Mesothelial cell of epicardium (in vitro differentiated cells): ENCODE measurements around the gene ADM2. TPM values are rescaled to one million over a fixed set of nuclear protein-coding genes. Genes with fewer than 3 reads are reported as not detected.

Experiments
- DNase-seq, 2 experiments: peaks; one replicate each; pipeline ENCODE4 v3.0.0; 2021; ENCODE audit warnings: low spot score in 2 of 2; ENCODE audit not compliant: unreplicated experiment in 2 of 2
- H3K27ac Mint-ChIP-seq: 2 replicates; pipeline ENCODE4 v1.8.0; 2021; ENCODE audit warnings: mixed read lengths
- H3K27me3 Mint-ChIP-seq: 2 replicates; pipeline ENCODE4 v1.8.0; 2021; ENCODE audit warnings: low read depth, mixed read lengths
- H3K36me3 Mint-ChIP-seq: 2 replicates; pipeline ENCODE4 v1.8.0; 2021; ENCODE audit warnings: mixed read lengths
- H3K4me1 Mint-ChIP-seq: 2 replicates; pipeline ENCODE4 v1.8.0; 2021; ENCODE audit warnings: mixed read lengths
- H3K4me3 Mint-ChIP-seq: 2 replicates; pipeline ENCODE4 v1.8.0; 2021; ENCODE audit warnings: mild to moderate bottlenecking, moderate library complexity, mixed read lengths
- H3K9me3 Mint-ChIP-seq: 2 replicates; pipeline ENCODE4 v1.8.0; 2021; ENCODE audit warnings: mixed read lengths
- total RNA-seq: library from RNA; stranded (reverse); gene quantifications from 3 replicates; pipeline ENCODE4 v1.2.1, GENCODE V29; 2021
- TF ChIP-seq, protein P1 (sequence below): fragments of 200-600 bp; sonication (generic); IDR thresholded peaks from one replicate; pipeline ENCODE4 v1.5.0; 2021; ENCODE audit warnings: antibody characterized with exemption; ENCODE audit not compliant: unreplicated experiment

The ADM2 gene
- total RNA-seq, 1 donor from 2014 or later = 1.4 TPM

DNA sequence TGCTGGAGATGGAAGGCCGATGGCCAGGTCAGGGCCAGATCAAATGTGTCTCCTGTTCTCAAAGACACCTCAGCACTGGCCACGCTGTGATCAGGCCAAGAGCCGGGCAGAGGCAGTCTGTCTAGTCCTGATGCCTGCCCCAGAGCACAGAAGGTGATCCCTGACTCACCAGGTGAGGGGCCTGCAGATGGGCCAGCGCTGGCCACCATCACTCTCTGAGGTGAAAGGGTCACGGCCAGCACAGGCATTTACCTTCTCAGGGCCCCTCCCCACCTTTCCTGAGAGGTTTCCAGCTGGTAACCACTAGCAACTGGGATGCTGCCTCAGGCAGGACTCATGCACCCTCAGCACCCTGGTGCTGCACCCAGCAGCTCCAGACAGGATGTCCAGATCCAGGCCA lies 9.4 kb upstream of the ADM2 start:
- peak overlapping the region; percentile 16 for H3K27ac Mint-ChIP-seq
- TF ChIP-seq, protein P1, sequence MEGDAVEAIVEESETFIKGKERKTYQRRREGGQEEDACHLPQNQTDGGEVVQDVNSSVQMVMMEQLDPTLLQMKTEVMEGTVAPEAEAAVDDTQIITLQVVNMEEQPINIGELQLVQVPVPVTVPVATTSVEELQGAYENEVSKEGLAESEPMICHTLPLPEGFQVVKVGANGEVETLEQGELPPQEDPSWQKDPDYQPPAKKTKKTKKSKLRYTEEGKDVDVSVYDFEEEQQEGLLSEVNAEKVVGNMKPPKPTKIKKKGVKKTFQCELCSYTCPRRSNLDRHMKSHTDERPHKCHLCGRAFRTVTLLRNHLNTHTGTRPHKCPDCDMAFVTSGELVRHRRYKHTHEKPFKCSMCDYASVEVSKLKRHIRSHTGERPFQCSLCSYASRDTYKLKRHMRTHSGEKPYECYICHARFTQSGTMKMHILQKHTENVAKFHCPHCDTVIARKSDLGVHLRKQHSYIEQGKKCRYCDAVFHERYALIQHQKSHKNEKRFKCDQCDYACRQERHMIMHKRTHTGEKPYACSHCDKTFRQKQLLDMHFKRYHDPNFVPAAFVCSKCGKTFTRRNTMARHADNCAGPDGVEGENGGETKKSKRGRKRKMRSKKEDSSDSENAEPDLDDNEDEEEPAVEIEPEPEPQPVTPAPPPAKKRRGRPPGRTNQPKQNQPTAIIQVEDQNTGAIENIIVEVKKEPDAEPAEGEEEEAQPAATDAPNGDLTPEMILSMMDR = no peak
- peak overlapping the region; percentile 26 for H3K4me3 Mint-ChIP-seq
- H3K27me3 Mint-ChIP-seq = no peaks in the 10 kb centered on the region
- no peaks in the 10 kb centered on the region for H3K9me3 Mint-ChIP-seq
- DNase-seq = no peak
- H3K4me1 Mint-ChIP-seq = peaks cover 33% of the 10 kb centered on the region
- H3K36me3 Mint-ChIP-seq = no peaks in the 10 kb centered on the region

DNA sequence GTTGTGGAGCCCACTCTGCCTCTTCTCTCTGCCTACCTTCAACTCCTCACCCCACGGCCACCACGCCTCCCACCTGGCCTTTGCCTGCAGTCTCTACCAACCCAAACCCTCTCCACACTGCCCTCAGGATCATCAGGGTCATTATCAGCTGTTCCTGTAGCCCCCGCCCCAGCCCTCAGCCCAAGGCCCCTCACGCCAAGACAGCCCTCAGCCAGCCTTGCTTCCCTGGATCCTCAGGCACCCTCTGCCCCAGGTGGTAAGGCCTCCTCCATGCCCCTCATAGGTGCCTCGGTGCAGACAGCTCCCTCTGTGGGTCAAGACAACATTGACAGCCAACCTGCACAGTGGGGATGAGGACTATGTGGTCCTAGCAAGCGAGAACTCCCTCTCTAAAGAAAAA lies 8.3 kb upstream of the ADM2 start:
- Mint-ChIP-seq H3K27me3 (peaks cover 3% of the 10 kb centered on the region), H3K9me3 (no peaks in the 10 kb centered on the region), H3K36me3 (no peaks in the 10 kb centered on the region), H3K27ac (peak overlapping the region; percentile 95), H3K4me1 (peaks cover 37% of the 10 kb centered on the region), H3K4me3 (peak overlapping the region; percentile 95)
- DNase-seq = no peak
- TF ChIP-seq, protein P1 = no peak

DNA sequence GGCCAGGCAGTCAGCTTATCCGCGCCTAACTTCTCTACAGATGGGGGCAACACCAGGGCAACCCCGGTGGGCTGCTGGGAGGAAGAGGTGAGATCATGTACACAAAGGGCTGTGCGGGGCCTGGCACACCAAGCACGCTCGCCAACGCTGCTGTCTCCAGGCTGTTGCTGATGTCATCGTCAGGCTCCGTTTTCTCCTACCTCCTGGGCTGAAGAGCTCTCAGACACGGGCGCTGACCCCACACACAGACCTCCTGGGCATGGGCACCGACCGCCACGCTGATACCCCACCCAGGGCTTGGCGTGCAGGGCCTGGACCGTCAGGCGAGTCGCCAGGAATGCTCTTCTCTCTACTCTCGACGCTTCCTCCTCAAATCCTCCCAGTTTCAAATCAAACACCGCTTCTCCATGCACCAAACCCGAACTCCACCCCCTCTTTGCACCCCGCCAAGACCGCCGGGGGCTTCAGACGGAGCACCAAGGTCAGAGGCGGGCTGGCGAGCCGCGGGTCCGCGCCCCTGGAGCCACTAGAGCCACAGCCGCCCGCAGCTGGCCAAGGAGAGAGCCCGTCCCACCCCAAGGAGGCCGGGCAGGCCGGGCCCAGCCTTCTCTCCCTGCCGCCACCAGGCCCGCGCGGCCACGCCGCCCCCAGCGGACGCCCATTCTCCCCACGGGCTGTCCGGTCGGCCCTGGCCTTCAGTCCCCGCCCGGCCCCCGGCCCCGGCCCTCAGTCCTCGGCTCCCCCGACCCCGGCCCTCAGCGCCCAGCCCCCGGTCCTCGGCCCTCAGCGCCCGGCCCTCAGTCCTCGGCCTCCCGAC lies 7.3 kb upstream of the ADM2 start:
- Mint-ChIP-seq H3K9me3 (no peaks in the 10 kb centered on the region), H3K4me3 (peak overlapping the region; percentile 95), H3K36me3 (no peaks in the 10 kb centered on the region), H3K27me3 (peaks cover 11% of the 10 kb centered on the region), H3K27ac (peak overlapping the region; percentile 95), H3K4me1 (peaks cover 37% of the 10 kb centered on the region)
- DNase-seq = peak in 1 of 2 experiments; percentile 58
- TF ChIP-seq, protein P1 = no peak

DNA sequence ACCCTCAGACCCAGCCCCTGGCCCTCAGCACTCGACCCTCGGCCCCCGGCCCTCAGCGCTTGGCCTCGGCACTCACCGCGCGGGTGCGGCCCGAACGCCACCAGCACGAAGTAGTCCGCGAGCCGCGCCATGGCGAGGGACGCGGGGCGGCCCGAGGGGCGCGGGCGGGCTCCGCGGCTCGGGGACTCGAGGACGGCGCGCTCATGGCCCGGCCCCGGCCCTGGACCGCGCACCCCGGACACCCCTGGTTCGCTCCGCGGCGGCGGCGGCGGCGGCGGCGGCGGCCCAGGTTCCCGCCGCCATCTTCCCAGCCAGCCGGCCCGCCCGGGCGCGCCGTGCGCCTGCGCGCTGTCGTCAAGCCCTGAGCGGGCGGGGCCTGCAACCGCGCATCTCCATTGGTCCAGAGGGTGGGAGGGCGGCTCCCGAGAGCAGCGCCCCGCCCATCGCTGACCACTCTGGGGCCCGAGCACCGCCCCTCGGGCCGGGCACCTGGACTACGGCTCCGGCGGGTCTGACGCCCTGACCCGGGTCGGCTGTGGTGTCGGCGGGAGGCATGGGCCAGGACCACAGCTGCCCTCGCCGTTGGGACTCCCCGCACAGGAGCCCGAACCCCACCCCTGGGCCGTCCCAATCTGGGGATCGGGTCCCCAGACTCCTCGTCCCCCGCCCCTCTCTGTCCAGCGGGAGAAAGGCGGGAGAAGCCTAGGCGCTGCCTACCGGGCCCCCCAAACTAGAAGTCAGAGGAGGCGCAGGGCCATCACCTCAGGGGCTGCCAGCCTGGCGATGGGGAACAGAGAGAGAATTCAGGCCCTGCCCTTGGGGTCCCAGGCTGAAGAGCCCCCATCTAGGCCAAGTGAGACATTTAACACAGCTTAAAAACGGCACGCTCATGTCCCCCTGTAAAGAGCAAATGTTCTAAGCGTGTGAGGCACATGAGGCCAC lies 6.4 kb upstream of the ADM2 start, which contains the start of gene SBF1:
Gene SBF1 (minus strand): TSS at position 326 of the 942 bp plus-strand sequence. CDS start 195 bp downstream, at position 131.
- peak; percentile 91 to 94 for DNase-seq

DNA sequence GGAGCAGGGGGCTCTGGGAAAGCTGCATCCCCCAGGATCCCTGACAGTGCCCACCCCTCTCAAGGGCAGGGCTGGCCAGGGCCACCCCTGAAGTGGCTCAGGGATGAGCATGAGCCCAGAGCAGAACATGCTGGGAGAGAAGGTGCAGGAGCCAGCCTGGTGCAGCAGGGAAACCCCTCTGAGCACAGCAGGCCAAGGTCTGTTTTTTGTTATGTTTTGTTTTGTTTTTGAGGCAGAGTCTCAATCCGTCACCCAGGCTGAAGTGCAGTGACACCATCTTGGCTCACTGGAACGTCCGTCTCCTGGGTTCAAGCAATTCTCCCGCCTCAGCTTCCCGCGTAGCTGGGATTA lies 5.7 kb upstream of the ADM2 start:
- Mint-ChIP-seq H3K9me3 (no peaks in the 10 kb centered on the region), H3K27me3 (peaks cover 27% of the 10 kb centered on the region), H3K27ac (no peak overlapping the region), H3K4me1 (peaks cover 32% of the 10 kb centered on the region), H3K4me3 (peak overlapping the region; percentile 66), H3K36me3 (no peaks in the 10 kb centered on the region)
- DNase-seq = no peak
- TF ChIP-seq, protein P1 = no peak

More for the DNA sequence above, 6.4 kb upstream of the ADM2 start, which contains the start of gene SBF1:
- Mint-ChIP-seq H3K27me3 (peaks cover 21% of the 10 kb centered on the region), H3K4me3 (peak within 1 kb of the TSS; percentile 95), H3K4me1 (peaks cover 37% of the 10 kb centered on the region), H3K36me3 (no peaks in the 10 kb centered on the region), H3K27ac (peak within 1 kb of the TSS; percentile 95), H3K9me3 (no peaks in the 10 kb centered on the region)
- TF ChIP-seq, protein P1 = no peak
